HFF-Myc (cell line): ENCODE measurements around the gene TNIP1.

Experiments used
- DNase-seq: peaks from one replicate; pipeline ENCODE4 v3.0.0-alpha.2; 2011; ENCODE audit warnings: low read depth; ENCODE audit errors: extremely low read depth
- H3K4me3 ChIP-seq: replicated peaks from 2 replicates; pipeline ENCODE4 v1.5.1; 2011; ENCODE audit warnings: low read depth, mild to moderate bottlenecking, control low read depth, low read length
- TF ChIP-seq, protein P1 (sequence below): IDR thresholded peaks from 2 replicates; pipeline ENCODE4 v1.5.1; 2012; ENCODE audit warnings: mild to moderate bottlenecking, low read depth, low read length, control low read depth; ENCODE audit errors: missing control alignments

The TNIP1 gene

GRCh38 chr5:151058891-151059489 is 21.8 kb downstream of the TNIP1 start:
- TF ChIP-seq, protein P1, sequence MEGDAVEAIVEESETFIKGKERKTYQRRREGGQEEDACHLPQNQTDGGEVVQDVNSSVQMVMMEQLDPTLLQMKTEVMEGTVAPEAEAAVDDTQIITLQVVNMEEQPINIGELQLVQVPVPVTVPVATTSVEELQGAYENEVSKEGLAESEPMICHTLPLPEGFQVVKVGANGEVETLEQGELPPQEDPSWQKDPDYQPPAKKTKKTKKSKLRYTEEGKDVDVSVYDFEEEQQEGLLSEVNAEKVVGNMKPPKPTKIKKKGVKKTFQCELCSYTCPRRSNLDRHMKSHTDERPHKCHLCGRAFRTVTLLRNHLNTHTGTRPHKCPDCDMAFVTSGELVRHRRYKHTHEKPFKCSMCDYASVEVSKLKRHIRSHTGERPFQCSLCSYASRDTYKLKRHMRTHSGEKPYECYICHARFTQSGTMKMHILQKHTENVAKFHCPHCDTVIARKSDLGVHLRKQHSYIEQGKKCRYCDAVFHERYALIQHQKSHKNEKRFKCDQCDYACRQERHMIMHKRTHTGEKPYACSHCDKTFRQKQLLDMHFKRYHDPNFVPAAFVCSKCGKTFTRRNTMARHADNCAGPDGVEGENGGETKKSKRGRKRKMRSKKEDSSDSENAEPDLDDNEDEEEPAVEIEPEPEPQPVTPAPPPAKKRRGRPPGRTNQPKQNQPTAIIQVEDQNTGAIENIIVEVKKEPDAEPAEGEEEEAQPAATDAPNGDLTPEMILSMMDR: no peak
- no peak overlapping the region for H3K4me3 ChIP-seq
- DNase-seq: no peak

DNA sequence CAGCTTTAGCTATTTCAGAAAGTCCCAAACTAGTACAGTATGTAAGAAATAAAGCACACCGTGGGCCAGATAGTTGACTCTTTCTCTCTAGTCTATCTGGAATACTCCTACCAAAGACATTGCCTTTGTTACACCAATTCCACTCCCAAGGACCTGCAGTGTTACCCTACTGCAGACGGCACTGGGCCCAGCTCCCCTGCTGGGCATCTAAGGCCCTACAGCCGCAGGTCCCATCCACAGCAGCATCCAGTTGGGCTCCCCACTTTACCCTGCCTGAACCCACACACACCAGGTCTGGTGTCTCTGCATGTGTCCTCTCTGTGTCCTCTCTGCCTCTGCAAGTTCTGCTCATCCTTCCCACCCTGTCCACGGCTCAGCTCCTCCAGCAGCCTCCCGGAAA is 22.5 kb downstream of the TNIP1 start:
- TF ChIP-seq, protein P1: no peak
- DNase-seq: no peak
- H3K4me3 ChIP-seq: no peak overlapping the region

- DNase-seq: no peak
- no peak overlapping the region for H3K4me3 ChIP-seq
- TF ChIP-seq, protein P1: no peak
These were observed 24.2 kb downstream of the TNIP1 start for GRCh38 chr5:151056379-151057325.

- TF ChIP-seq, protein P1: no peak
- no peak for DNase-seq
- no peak overlapping the region for H3K4me3 ChIP-seq
These were observed 25.5 kb downstream of the TNIP1 start for GRCh38 chr5:151055336-151055735.

DNA sequence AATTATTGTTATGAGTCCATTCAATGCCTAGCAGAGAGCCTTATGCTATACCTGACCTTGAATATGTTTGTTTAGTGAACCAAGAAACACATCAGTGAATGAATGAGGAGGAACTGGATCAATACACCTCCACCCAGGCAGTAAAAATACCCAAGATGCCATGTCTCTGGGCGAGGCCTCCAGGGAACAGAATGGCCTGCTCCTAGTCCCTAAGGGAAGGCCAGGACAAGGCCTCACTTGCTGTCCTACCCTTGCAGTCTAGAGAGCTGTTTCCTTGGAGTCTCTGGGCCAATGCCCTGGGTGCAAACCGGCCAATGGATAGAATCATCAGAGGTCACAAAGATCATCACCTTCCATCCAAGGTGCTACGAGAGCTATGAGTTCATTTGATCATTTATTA is 26.1 kb downstream of the TNIP1 start:
- TF ChIP-seq, protein P1: no peak
- no peak overlapping the region for H3K4me3 ChIP-seq
- DNase-seq: no peak

GRCh38 chr5:151053796-151054462 is 26.9 kb downstream of the TNIP1 start:
- TF ChIP-seq, protein P1: no peak

More at GRCh38 chr5:151053796-151054462, 26.9 kb downstream of the TNIP1 start:
- H3K4me3 ChIP-seq: no peak overlapping the region
- no peak for DNase-seq
